SK-N-SH (cell line): Measurements from ENCODE around the gene DRAP1. TPM values are rescaled to one million over a fixed set of nuclear protein-coding genes. Genes with fewer than 3 reads are reported as not detected.

Source experiments
- CTCF ChIA-PET: fragments of 300-600, 350-600 bp; formaldehyde crosslinking; extraction: SDS; loops from one replicate; lab custom pipeline; 2021; lab: Yijun Ruan, JAX
- POLR2A ChIA-PET: fragments of 350-600 bp; sonication (Branson Sonifier 250); formaldehyde crosslinking; extraction: SDS; loops from one replicate; lab custom pipeline; 2020; ENCODE audit warnings: antibody characterized with exemption, inconsistent platforms; lab: Yijun Ruan, JAX
- DNase-seq: peaks from one replicate; pipeline ENCODE4 v3.0.0; 2012
- H2AFZ ChIP-seq: fragments of 200-600 bp; sonication (generic); 2 replicates; pipeline ENCODE4 v1.8.1; 2016; ENCODE audit warnings: antibody characterized with exemption, mild to moderate bottlenecking, low read depth
- H3F3A ChIP-seq: fragments of 200-600 bp; sonication (generic); replicated peaks from 2 replicates; pipeline ENCODE3; 2016; ENCODE audit warnings: antibody characterized with exemption, mild to moderate bottlenecking; ENCODE audit not compliant: insufficient read depth
- H3K27ac ChIP-seq, 2 experiments: fragments of 200-500 bp in 1 of 2; fragments of 200-600 bp in 1 of 2; sonication (Bioruptor generic) in 1 of 2; sonication (generic), shearing (Covaris generic) in 1 of 2; 2 replicates each; pipeline versions ENCODE4 v1.5.1 to v1.6.1; 2014 to 2016; ENCODE audit warnings: low read depth in 2 of 2, inconsistent platforms in 1 of 2, low read length in 1 of 2, mild to moderate bottlenecking in 1 of 2, mixed read lengths in 1 of 2
- H3K27me3 ChIP-seq: fragments of 200-600 bp; sonication (generic), shearing (Covaris generic); 2 replicates; pipeline ENCODE4 v1.6.1; 2016; ENCODE audit warnings: mixed run types; ENCODE audit not compliant: insufficient read depth
- H3K36me3 ChIP-seq, 2 experiments: fragments of 200-500 bp in 1 of 2; fragments of 200-600 bp in 1 of 2; sonication (Bioruptor generic) in 1 of 2; sonication (generic) in 1 of 2; replicated peaks in 1 of 2; 2 replicates each; pipeline versions ENCODE3 to v1.5.1; 2014 to 2016; ENCODE audit warnings: low read length in 1 of 2, mild to moderate bottlenecking in 1 of 2; ENCODE audit not compliant: insufficient read depth in 2 of 2, control insufficient read depth in 1 of 2
- H3K4me1 ChIP-seq, 2 experiments: fragments of 200-500 bp in 1 of 2; fragments of 200-600 bp in 1 of 2; sonication (Bioruptor generic) in 1 of 2; sonication (generic), shearing (Covaris generic) in 1 of 2; 2 replicates each; pipeline versions ENCODE4 v1.5.1 to v1.6.1; 2014 to 2016; ENCODE audit warnings: low read depth in 1 of 2, low read length in 1 of 2, mixed run types in 1 of 2; ENCODE audit not compliant: insufficient read depth in 2 of 2, control insufficient read depth in 1 of 2
- H3K4me2 ChIP-seq: fragments of 200-600 bp; sonication (generic), shearing (Covaris generic); 2 replicates; pipeline ENCODE4 v1.6.1; 2017; ENCODE audit warnings: mixed run types
- H3K4me3 ChIP-seq, 2 experiments: fragments of 200-500 bp in 1 of 2; fragments of 200-600 bp in 1 of 2; sonication (Bioruptor generic) in 1 of 2; sonication (generic), shearing (Covaris generic) in 1 of 2; 2 replicates each; pipeline versions ENCODE4 v1.5.1 to v1.8.1; 2014 to 2016; ENCODE audit warnings: low read depth in 2 of 2, inconsistent platforms in 1 of 2, low read length in 1 of 2, mild to moderate bottlenecking in 1 of 2, mixed read lengths in 1 of 2, moderate library complexity in 1 of 2
- H3K79me2 ChIP-seq: fragments of 200-600 bp; sonication (generic); 2 replicates; pipeline ENCODE4 v1.8.1; 2017; ENCODE audit warnings: mild to moderate bottlenecking; ENCODE audit not compliant: insufficient read depth
- H3K9ac ChIP-seq: fragments of 200-600 bp; sonication (generic); 2 replicates; pipeline ENCODE4 v1.6.1; 2017; ENCODE audit warnings: mixed run types
- H3K9me2 ChIP-seq: fragments of 200-600 bp; sonication (generic); 2 replicates; pipeline ENCODE4 v1.6.1; 2017; ENCODE audit warnings: mixed run types
- H3K9me3 ChIP-seq: fragments of 200-600 bp; sonication (generic); 2 replicates; pipeline ENCODE4 v1.6.1; 2017; ENCODE audit warnings: mixed run types, mild to moderate bottlenecking, moderate library complexity
- H4K20me1 ChIP-seq: fragments of 200-600 bp; sonication (generic); 2 replicates; pipeline ENCODE4 v1.6.1; 2017; ENCODE audit warnings: mild to moderate bottlenecking, mixed run types; ENCODE audit not compliant: insufficient read depth
- CHD2 ChIP-seq: fragments of 150-350 bp; IDR thresholded peaks from 2 replicates; pipeline ENCODE4 v1.6.1; 2018; ENCODE audit warnings: low read length; ENCODE audit not compliant: partially characterized antibody
- EP300 ChIP-seq, 2 experiments: IDR thresholded peaks; 2 replicates each; pipeline versions ENCODE4 v1.4.0 to v1.6.1; 2012; ENCODE audit warnings: borderline replicate concordance in 1 of 2, low read depth in 1 of 2, low read length in 1 of 2
- EZH2phosphoT487 ChIP-seq: fragments of 200-600 bp; sonication (generic); IDR thresholded peaks from 2 replicates; pipeline ENCODE4 v1.6.1; 2017; ENCODE audit warnings: low read depth, mixed run types, mild to moderate bottlenecking, antibody characterized with exemption, moderate library complexity, borderline replicate concordance
- FOXJ3 ChIP-seq: sonication (generic); formaldehyde crosslinking; IDR thresholded peaks from 2 replicates; pipeline ENCODE4 v1.5.1; 2020; ENCODE audit warnings: mild to moderate bottlenecking, missing genetic modification reagents
- GABPA ChIP-seq: IDR thresholded peaks from 2 replicates; pipeline ENCODE4 v1.4.0; 2012; ENCODE audit warnings: low read depth, mild to moderate bottlenecking
- GATA2 ChIP-seq: sonication (generic); formaldehyde crosslinking; IDR thresholded peaks from 2 replicates; pipeline ENCODE4 v1.5.0; 2020; ENCODE audit warnings: mild to moderate bottlenecking, missing genetic modification reagents
- JUND ChIP-seq: IDR thresholded peaks from 2 replicates; pipeline ENCODE4 v1.4.0; 2012
- MEF2A ChIP-seq: IDR thresholded peaks from 2 replicates; pipeline ENCODE4 v1.4.0; 2012; ENCODE audit warnings: low read depth, borderline replicate concordance
- MXI1 ChIP-seq: IDR thresholded peaks from 2 replicates; pipeline ENCODE4 v1.6.1; 2012; ENCODE audit warnings: mild to moderate bottlenecking, low read depth, low read length, improper control_type of control experiment
- NFIC ChIP-seq: IDR thresholded peaks from 2 replicates; pipeline ENCODE4 v1.4.0; 2012; ENCODE audit warnings: borderline replicate concordance
- NRF1 ChIP-seq: IDR thresholded peaks from 2 replicates; pipeline ENCODE4 v1.6.1; 2012; ENCODE audit warnings: low read depth, mild to moderate bottlenecking, low read length
- PBX3 ChIP-seq: IDR thresholded peaks from 2 replicates; pipeline ENCODE4; 2012
- POLR2AphosphoS5 ChIP-seq: IDR thresholded peaks from 2 replicates; pipeline ENCODE4 v1.6.1; 2012; ENCODE audit warnings: low read depth, low read length
- RAD21 ChIP-seq: IDR thresholded peaks from 2 replicates; pipeline ENCODE4 v1.6.1; 2012; ENCODE audit warnings: mild to moderate bottlenecking, low read length
- RFX5 ChIP-seq: IDR thresholded peaks from 2 replicates; pipeline ENCODE4 v1.6.1; 2012; ENCODE audit warnings: mild to moderate bottlenecking, improper control_type of control experiment, low read length
- RXRA ChIP-seq: IDR thresholded peaks from 2 replicates; pipeline ENCODE4 v1.4.0; 2012; ENCODE audit warnings: low read depth, mild to moderate bottlenecking, borderline replicate concordance
- SIN3A ChIP-seq: IDR thresholded peaks from 2 replicates; pipeline ENCODE4 v1.6.1; 2012; ENCODE audit warnings: low read depth, mild to moderate bottlenecking, low read length, moderate library complexity, borderline replicate concordance
- TCF12 ChIP-seq: IDR thresholded peaks from 2 replicates; pipeline ENCODE4 v1.4.0; 2012
- TEAD4 ChIP-seq: IDR thresholded peaks from 2 replicates; pipeline ENCODE4 v1.4.0; 2012; ENCODE audit warnings: mild to moderate bottlenecking, borderline replicate concordance; ENCODE audit not compliant: insufficient read depth
- YY1 ChIP-seq: IDR thresholded peaks from 2 replicates; pipeline ENCODE4 v1.4.0; 2012; ENCODE audit warnings: low read depth, mild to moderate bottlenecking
- ZBTB33 ChIP-seq: IDR thresholded peaks from 2 replicates; pipeline ENCODE4 v1.4.0; 2012; ENCODE audit warnings: low read depth, borderline replicate concordance
- WGBS: methylation state at CpG from one replicate; pipeline ENCODE4 v1.1.6; 2017; ENCODE audit warnings: low lambda C conversion rate; 5-methylcytosine and 5-hydroxymethylcytosine counted together
- polyA plus RNA-seq, 3 experiments: library from polyadenylated mRNA; depleted of rRNA; stranded (reverse); fragments of >200 nt; gene quantifications; 2 replicates each; pipeline ENCODE4 v1.2.3, GENCODE V29; 2012
- TF ChIP-seq, protein P1 (sequence below): fragments of 150-350 bp; IDR thresholded peaks from 2 replicates; pipeline ENCODE4 v1.6.1; 2017; ENCODE audit warnings: antibody characterized with exemption, low read length, low read depth, borderline replicate concordance
- TF ChIP-seq, protein P2 (sequence below): IDR thresholded peaks from 2 replicates; pipeline ENCODE4 v1.4.0; 2012; ENCODE audit warnings: low read depth
- TF ChIP-seq, protein P3 (sequence below): fragments of 150-350 bp; IDR thresholded peaks from 2 replicates; pipeline ENCODE4 v1.6.1; 2016; ENCODE audit warnings: mild to moderate bottlenecking, low read depth, low read length

The DRAP1 gene
- polyA plus RNA-seq, 1 of the 3 experiments (the other 2 are of a cell fraction): 464 TPM

DNA sequence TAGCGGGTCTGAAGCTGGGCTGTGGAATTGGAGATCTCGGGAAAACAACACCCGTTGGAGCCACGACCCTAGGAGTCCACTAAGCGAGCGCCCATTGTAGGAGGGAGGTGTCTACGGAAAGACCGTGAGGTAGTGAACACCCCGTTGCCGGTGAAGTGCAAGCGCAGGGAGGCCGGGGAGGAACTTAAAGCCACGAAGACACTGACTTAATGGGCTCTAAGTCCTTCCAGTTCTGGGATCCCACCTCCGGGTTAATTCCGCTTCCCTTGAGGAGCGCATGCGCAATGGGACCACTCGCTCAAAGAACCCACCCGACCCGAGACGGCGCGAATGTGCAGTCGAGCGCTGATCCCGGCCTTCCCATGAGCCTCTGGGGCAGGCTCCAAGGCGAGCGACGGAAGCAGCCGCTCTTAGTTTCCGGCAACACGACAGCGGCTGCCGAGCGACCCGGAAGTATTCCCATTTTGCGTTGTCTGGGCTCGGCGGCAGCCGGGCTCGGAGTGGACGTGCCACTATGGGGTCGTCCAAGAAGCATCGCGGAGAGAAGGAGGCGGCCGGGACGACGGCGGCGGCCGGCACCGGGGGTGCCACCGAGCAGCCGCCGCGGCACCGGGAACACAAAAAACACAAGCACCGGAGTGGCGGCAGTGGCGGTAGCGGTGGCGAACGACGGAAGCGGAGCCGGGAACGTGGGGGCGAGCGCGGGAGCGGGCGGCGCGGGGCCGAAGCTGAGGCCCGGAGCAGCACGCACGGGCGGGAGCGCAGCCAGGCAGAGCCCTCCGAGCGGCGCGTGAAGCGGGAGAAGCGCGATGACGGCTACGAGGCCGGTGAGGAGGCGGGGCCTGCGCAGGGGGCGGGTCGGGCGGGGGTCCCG is 42.3 kb downstream of the DRAP1 start, which contains the start of gene SART1:
Gene SART1 (plus strand): TSS at position 468 of the 874 bp plus-strand sequence. CDS start 47 bp downstream, at position 515.
- Histone ChIP-seq H3F3A (peaks cover 4% of the 10 kb centered on the region), H3K4me3 (peak within 1 kb of the TSS; percentile 97 to 98), H3K9me2 (no peaks in the 10 kb centered on the region), H3K4me1 (peaks cover 8 to 14% of the 10 kb centered on the region in 2 experiments; a peak in 3 of 4 replicates), H2AFZ (peak within 1 kb of the TSS; percentile 92), H3K9me3 (no peaks in the 10 kb centered on the region), H3K27me3 (no peaks in the 10 kb centered on the region), H3K4me2 (peak within 1 kb of the TSS; percentile 86), H4K20me1 (peaks cover 9% of the 10 kb centered on the region; the same call in 1 of the 2 replicates), H3K27ac (peak within 1 kb of the TSS; percentile 91 to 96), H3K9ac (peak within 1 kb of the TSS; percentile 100), H3K79me2 (peaks cover 56% of the 10 kb centered on the region), H3K36me3 (peaks cover 15 to 26% of the 10 kb centered on the region in 2 experiments)
- ChIA-PET CTCF (interaction anchor here (0.7 to 2.1 kb wide), 11 partner anchors 18 to 250 kb away, joined by 3 to 8 read pairs (median 4); partner anchors contain the start of genes CCDC85B, FIBP and KAT5), POLR2A (interaction anchor here (0.6 to 1.4 kb wide), 5 partner anchors 36 to 424 kb away, joined by 3 to 6 read pairs (median 4); partner anchors contain the start of genes BANF1, EIF1AD and FIBP)
- DNase-seq: peak; percentile 99
- WGBS: 1% methylated on average over 61 of the region's 97 CpGs
- TF ChIP-seq, protein P1, sequence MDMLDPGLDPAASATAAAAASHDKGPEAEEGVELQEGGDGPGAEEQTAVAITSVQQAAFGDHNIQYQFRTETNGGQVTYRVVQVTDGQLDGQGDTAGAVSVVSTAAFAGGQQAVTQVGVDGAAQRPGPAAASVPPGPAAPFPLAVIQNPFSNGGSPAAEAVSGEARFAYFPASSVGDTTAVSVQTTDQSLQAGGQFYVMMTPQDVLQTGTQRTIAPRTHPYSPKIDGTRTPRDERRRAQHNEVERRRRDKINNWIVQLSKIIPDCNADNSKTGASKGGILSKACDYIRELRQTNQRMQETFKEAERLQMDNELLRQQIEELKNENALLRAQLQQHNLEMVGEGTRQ: no peak
- TF ChIP-seq EP300 (IDR thresholded peaks at IDR 0.05; ENCODE audit: borderline replicate concordance in 1 of 2, low read depth in 1 of 2, low read length in 1 of 2) (no peak), JUND (no peak), YY1 (peak; percentile 88), PBX3 (0 out of 2 replicates have a peak, but pooled peaks have one; percentile 11), TEAD4 (0 out of 2 replicates have a peak, but pooled peaks have one; percentile 31), MXI1 (peak; percentile 79; the same call in 1 of the 2 replicates), RAD21 (no peak), GABPA (peak; percentile 99), POLR2AphosphoS5 (peak; percentile 97), FOXJ3 (no peak), NRF1 (peak; percentile 92), SIN3A (peak; percentile 88; the same call in 1 of the 2 replicates), MEF2A (no peak), TCF12 (peak; percentile 43; the same call in 1 of the 2 replicates), RFX5 (no peak), RXRA (no peak), EZH2phosphoT487 (no peak), ZBTB33 (no peak), GATA2 (no peak), CHD2 (peak; percentile 90), NFIC (no peak)
- TF ChIP-seq, protein P2, sequence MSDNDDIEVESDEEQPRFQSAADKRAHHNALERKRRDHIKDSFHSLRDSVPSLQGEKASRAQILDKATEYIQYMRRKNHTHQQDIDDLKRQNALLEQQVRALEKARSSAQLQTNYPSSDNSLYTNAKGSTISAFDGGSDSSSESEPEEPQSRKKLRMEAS: peak; percentile 92
- TF ChIP-seq, protein P3, sequence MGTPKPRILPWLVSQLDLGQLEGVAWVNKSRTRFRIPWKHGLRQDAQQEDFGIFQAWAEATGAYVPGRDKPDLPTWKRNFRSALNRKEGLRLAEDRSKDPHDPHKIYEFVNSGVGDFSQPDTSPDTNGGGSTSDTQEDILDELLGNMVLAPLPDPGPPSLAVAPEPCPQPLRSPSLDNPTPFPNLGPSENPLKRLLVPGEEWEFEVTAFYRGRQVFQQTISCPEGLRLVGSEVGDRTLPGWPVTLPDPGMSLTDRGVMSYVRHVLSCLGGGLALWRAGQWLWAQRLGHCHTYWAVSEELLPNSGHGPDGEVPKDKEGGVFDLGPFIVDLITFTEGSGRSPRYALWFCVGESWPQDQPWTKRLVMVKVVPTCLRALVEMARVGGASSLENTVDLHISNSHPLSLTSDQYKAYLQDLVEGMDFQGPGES: no peak
